ENCODE data around the gene ABI1. TPM values are rescaled to one million over a fixed set of nuclear protein-coding genes. Genes with fewer than 3 reads are reported as not detected.
"Not testable (repeated sequence)": the region's sequence is repeated elsewhere in the genome, so short reads cannot be mapped to it uniquely, and the experiment has no call there.

Gene ABI1
- total RNA-seq, 1 donor from 2014 or later = 64.4 TPM

- FAIRE-seq; DNase-seq (ENCODE audit: low spot score in 2 of 2): not testable (repeated sequence)
These were observed 3.2 kb downstream of the ABI1 start for GRCh38 chr10:26857553-26857952.

DNA sequence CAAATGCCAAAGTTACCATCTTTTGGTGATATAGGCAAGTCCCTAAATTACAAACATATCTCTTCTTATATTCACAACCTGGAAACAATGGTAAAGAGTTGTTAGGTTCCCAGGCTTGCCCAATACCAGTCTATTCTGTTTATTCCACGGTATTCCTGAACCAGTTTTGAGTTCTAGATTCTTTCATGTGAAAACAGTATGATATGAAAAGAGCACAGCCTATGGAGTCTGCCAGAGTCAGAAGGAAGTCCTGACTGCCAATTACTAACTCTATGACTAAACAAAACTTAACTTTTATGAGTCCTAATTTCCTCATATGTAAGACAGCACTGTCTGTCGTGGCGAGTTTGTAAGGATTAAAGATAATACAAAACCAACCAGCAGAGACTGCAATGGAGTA lies 5.6 kb downstream of the ABI1 start:
- DNase-seq (ENCODE audit: low spot score in 2 of 2) (no peak), FAIRE-seq (no peak)

DNA sequence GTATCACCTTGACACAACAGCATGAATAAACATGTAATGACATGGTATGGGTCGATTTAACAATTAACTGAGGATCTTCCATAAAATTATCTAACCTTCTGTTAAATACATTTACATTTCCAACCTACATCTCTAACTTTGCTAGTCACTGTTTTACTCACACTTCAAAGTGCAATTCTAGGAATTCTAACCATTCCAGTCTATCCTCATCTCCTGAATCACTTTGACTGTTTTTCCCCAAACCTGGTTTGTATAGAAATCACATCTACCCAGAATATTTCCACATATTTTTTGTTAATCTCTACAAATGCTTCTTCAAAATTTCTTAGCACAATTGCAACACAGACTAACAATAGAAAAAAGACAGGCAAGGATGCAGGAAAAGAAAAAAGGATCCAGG lies 6.2 kb downstream of the ABI1 start:
- no peak for DNase-seq (ENCODE audit: low spot score in 2 of 2)
- FAIRE-seq = no peak

DNA sequence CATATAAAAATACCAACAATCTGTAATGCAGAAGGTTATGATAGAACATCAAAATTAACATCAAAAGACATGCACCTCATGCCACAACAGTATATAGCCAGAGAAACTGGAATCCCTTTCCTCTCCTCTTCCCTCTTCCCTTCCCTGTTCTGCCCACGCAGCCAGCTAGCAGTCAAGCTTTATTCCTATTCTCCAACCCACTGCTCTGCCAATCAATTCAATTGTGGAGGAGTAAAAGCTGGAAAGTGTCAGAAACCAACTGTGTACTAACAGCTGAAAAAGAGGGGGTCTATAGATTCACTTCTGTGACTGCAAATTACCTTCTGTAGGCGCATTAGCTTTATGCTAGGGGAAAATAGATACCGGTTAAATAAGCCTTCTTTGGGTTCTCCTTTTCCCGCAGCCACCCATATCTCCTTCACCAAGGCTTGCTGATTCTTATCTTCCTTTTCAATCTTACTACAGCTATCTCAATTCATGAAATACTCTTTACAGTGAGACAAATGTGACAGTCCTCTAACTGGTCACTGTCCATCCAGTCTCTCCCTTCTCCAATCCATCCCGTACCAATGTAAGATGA lies 16.3 kb downstream of the ABI1 start:
- no peak for DNase-seq (ENCODE audit: low spot score in 2 of 2)
- no peak for FAIRE-seq

- FAIRE-seq (no peak), DNase-seq (ENCODE audit: low spot score in 2 of 2) (no peak)
These were observed 17.0 kb downstream of the ABI1 start for GRCh38 chr10:26843736-26844135.

- DNase-seq (ENCODE audit: low spot score in 2 of 2) (no peak), FAIRE-seq (no peak)
These were observed 18.9 kb downstream of the ABI1 start for GRCh38 chr10:26841733-26842317.

- FAIRE-seq = no peak
- no peak for DNase-seq (ENCODE audit: low spot score in 2 of 2)
These were observed 19.6 kb downstream of the ABI1 start for GRCh38 chr10:26840938-26841732.

DNA sequence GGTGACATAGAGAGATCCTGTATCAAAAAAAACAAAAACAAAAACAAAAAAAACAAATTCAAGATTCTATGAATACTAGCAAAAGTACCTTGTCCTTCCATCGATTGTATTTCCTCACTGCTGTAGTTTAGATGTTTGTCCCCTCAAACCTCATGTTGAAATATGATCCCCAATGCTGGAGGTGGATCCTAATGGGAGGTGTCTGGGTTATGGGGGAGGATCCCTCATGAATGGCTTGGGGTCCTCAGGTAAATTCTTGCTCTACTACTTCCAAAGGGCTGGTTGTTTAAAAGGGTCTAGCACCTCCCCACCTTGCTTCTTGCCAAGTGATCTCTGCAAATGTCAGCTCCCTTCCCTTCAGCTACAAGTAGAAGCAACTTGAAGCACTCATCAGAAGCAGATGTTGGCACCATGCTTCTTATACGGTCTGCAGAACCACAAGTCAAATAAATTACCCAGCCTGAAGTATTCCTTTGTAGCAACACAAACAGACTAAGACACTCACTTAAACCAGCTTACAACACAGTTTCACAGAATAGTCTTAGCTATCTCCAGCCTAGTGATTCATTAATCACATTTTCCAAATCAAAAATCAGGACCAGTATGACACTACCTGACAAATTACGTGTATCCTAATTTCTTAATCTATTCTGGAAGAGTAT lies 20.7 kb downstream of the ABI1 start:
- FAIRE-seq (no peak), DNase-seq (ENCODE audit: low spot score in 2 of 2) (no peak)

- DNase-seq (ENCODE audit: low spot score in 2 of 2) = no peak
- no peak for FAIRE-seq
These were observed 23.6 kb downstream of the ABI1 start for GRCh38 chr10:26837139-26837538.

DNA sequence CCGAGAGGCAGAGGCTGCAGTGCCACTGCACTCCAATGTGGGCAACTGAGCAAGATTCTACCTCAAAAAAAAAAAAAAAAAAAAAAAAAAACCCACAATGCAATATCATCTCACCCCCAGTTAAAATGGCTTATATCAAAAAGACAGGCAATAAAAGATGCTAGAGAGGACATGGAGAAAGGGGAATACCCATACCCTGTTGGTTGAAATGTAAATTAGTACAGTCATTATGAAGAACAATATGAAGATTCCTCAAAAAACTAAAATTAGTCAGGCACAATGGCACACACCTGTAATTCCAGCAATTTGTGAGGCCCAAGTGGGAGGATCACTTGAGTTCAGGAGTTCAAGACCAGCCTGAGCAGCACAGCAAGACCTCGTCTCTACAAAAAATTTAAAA lies 25.7 kb downstream of the ABI1 start:
- DNase-seq (ENCODE audit: low spot score in 2 of 2) (no peak), FAIRE-seq (no peak)

GRCh38 chr10:26832960-26833359 lies 27.8 kb downstream of the ABI1 start:
- no peak for FAIRE-seq

GRCh38 chr10:26831936-26832335 lies 28.8 kb downstream of the ABI1 start:
- FAIRE-seq (no peak), DNase-seq (ENCODE audit: low spot score in 2 of 2) (no peak)

More at GRCh38 chr10:26832960-26833359, 27.8 kb downstream of the ABI1 start:
- no peak for DNase-seq (ENCODE audit: low spot score in 2 of 2)

- FAIRE-seq (no peak), DNase-seq (ENCODE audit: low spot score in 2 of 2) (no peak)
These were observed 30.8 kb downstream of the ABI1 start for GRCh38 chr10:26829810-26830515.

- no peak for DNase-seq (ENCODE audit: low spot score in 2 of 2)
- no peak for FAIRE-seq
These were observed 36.6 kb downstream of the ABI1 start for GRCh38 chr10:26824015-26824690.

GRCh38 chr10:26821699-26822570 lies 38.8 kb downstream of the ABI1 start:
- no peak for FAIRE-seq
- DNase-seq (ENCODE audit: low spot score in 2 of 2) = no peak

DNA sequence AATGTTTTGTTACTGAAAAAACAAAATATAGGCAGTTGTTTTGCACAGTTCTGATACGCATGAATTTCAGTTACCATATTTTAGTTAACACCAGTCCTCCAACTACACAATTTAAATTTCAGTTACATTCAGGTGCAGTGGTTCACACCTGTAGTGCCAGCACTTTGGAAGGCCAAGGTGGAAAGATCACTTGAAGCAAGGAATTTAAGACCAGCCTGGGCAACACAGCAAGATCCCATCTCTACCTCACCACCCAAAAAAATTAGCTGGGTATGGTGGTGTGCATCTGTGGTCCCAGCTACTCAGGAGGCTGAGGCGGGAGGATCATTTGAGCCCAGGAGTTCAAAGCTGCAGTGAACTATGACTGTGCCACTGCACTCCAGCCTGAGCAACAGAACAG lies 45.3 kb downstream of the ABI1 start:
- FAIRE-seq (no peak), DNase-seq (ENCODE audit: low spot score in 2 of 2) (no peak)

DNA sequence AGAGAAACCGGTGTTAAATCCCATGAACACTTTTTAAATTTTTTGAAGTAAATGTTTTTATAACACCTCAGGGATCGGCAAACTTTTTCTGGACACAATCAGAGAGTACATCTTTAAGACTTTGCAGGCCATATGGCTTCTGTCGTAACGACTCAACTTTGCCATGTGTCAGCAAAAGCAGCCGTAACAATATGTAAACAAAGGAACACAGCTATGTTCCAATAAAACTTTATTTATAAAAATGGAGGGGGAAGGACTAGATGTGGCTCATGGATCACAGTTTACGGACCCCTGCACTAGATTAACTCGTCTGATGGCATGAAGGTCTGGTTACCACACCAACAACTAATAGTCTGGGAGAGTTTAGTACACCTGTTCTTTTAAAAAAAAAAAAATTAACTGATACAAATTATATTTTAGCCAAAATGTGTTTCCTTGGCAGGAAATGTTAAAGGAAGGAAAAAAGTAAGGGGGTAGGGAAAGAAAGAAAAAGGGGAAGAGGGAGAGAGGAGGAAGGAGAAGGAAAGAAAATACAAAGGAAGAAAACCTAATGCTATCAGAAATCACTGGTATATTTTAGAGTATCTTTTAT lies 50.2 kb downstream of the ABI1 start:
- DNase-seq (ENCODE audit: low spot score in 2 of 2) = no peak
- no peak for FAIRE-seq

DNA sequence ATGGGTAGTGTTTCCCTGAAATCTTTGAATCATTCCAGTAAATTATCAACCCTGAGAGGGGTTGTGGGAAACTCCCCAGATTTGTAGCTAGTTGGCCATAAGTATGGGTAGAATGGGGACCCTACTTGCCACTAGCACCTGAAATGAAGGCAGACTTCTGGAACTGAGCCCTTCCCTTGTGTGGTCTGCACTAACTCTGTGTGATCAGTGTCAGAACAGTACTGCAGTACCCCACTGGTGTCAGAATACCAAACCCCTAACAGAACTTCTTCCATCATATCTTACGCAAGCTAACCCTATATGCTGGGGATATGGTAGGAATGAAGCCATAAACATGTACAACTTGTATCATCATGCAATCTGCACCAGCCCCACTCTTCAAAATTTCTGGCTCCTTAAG lies 50.8 kb downstream of the ABI1 start:
- DNase-seq (ENCODE audit: low spot score in 2 of 2) (no peak), FAIRE-seq (no peak)

DNA sequence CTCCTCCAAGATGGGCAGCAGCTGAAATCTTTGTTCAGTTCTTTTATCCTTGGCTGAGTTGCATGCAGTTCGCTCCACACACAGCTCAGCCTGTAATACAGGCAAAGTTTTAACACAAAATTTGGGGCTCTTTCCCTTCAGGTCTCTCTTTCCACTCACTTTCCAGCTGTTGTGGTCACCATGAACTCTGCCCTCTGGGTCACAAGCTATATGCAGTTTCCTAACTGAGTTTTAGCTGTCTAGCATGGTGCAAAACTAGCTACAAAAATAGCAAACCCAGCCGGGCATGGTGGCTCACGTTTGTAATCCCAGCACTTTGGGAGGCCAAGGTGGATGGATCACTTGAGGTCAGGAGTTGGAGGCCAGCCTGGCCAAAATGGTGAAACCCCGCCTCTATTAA lies 53.2 kb downstream of the ABI1 start:
- DNase-seq (ENCODE audit: low spot score in 2 of 2) = no peak
- FAIRE-seq = no peak

All from frontal cortex (tissue), 4 donors.